SK-N-SH (cell line): ENCODE measurements around the gene OR2V1. TPM values are rescaled to one million over a fixed set of nuclear protein-coding genes. Genes with fewer than 3 reads are reported as not detected.
"Not testable (repeated sequence)": the region's sequence is repeated elsewhere in the genome, so short reads cannot be mapped to it uniquely, and the experiment has no call there.

Experiments used
- CTCF ChIA-PET: fragments of 300-600, 350-600 bp; formaldehyde crosslinking; extraction: SDS; loops from one replicate; lab custom pipeline; 2021; lab: Yijun Ruan, JAX
- POLR2A ChIA-PET: fragments of 350-600 bp; sonication (Branson Sonifier 250); formaldehyde crosslinking; extraction: SDS; loops from one replicate; lab custom pipeline; 2020; ENCODE audit warnings: antibody characterized with exemption, inconsistent platforms; lab: Yijun Ruan, JAX
- DNase-seq: peaks from one replicate; pipeline ENCODE4 v3.0.0; 2012
- H2AFZ ChIP-seq: fragments of 200-600 bp; sonication (generic); 2 replicates; pipeline ENCODE4 v1.8.1; 2016; ENCODE audit warnings: antibody characterized with exemption, mild to moderate bottlenecking, low read depth
- H3F3A ChIP-seq: fragments of 200-600 bp; sonication (generic); replicated peaks from 2 replicates; pipeline ENCODE3; 2016; ENCODE audit warnings: antibody characterized with exemption, mild to moderate bottlenecking; ENCODE audit not compliant: insufficient read depth
- H3K27ac ChIP-seq, 2 experiments: fragments of 200-500 bp in 1 of 2; fragments of 200-600 bp in 1 of 2; sonication (Bioruptor generic) in 1 of 2; sonication (generic), shearing (Covaris generic) in 1 of 2; 2 replicates each; pipeline versions ENCODE4 v1.5.1 to v1.6.1; 2014 to 2016; ENCODE audit warnings: low read depth in 2 of 2, inconsistent platforms in 1 of 2, low read length in 1 of 2, mild to moderate bottlenecking in 1 of 2, mixed read lengths in 1 of 2
- H3K27me3 ChIP-seq: fragments of 200-600 bp; sonication (generic), shearing (Covaris generic); 2 replicates; pipeline ENCODE4 v1.6.1; 2016; ENCODE audit warnings: mixed run types; ENCODE audit not compliant: insufficient read depth
- H3K36me3 ChIP-seq, 2 experiments: fragments of 200-500 bp in 1 of 2; fragments of 200-600 bp in 1 of 2; sonication (Bioruptor generic) in 1 of 2; sonication (generic) in 1 of 2; replicated peaks in 1 of 2; 2 replicates each; pipeline versions ENCODE3 to v1.5.1; 2014 to 2016; ENCODE audit warnings: low read length in 1 of 2, mild to moderate bottlenecking in 1 of 2; ENCODE audit not compliant: insufficient read depth in 2 of 2, control insufficient read depth in 1 of 2
- H3K4me1 ChIP-seq, 2 experiments: fragments of 200-500 bp in 1 of 2; fragments of 200-600 bp in 1 of 2; sonication (Bioruptor generic) in 1 of 2; sonication (generic), shearing (Covaris generic) in 1 of 2; 2 replicates each; pipeline versions ENCODE4 v1.5.1 to v1.6.1; 2014 to 2016; ENCODE audit warnings: low read depth in 1 of 2, low read length in 1 of 2, mixed run types in 1 of 2; ENCODE audit not compliant: insufficient read depth in 2 of 2, control insufficient read depth in 1 of 2
- H3K4me2 ChIP-seq: fragments of 200-600 bp; sonication (generic), shearing (Covaris generic); 2 replicates; pipeline ENCODE4 v1.6.1; 2017; ENCODE audit warnings: mixed run types
- H3K4me3 ChIP-seq, 2 experiments: fragments of 200-500 bp in 1 of 2; fragments of 200-600 bp in 1 of 2; sonication (Bioruptor generic) in 1 of 2; sonication (generic), shearing (Covaris generic) in 1 of 2; 2 replicates each; pipeline versions ENCODE4 v1.5.1 to v1.8.1; 2014 to 2016; ENCODE audit warnings: low read depth in 2 of 2, inconsistent platforms in 1 of 2, low read length in 1 of 2, mild to moderate bottlenecking in 1 of 2, mixed read lengths in 1 of 2, moderate library complexity in 1 of 2
- H3K79me2 ChIP-seq: fragments of 200-600 bp; sonication (generic); 2 replicates; pipeline ENCODE4 v1.8.1; 2017; ENCODE audit warnings: mild to moderate bottlenecking; ENCODE audit not compliant: insufficient read depth
- H3K9ac ChIP-seq: fragments of 200-600 bp; sonication (generic); 2 replicates; pipeline ENCODE4 v1.6.1; 2017; ENCODE audit warnings: mixed run types
- H3K9me2 ChIP-seq: fragments of 200-600 bp; sonication (generic); 2 replicates; pipeline ENCODE4 v1.6.1; 2017; ENCODE audit warnings: mixed run types
- H3K9me3 ChIP-seq: fragments of 200-600 bp; sonication (generic); 2 replicates; pipeline ENCODE4 v1.6.1; 2017; ENCODE audit warnings: mixed run types, mild to moderate bottlenecking, moderate library complexity
- H4K20me1 ChIP-seq: fragments of 200-600 bp; sonication (generic); 2 replicates; pipeline ENCODE4 v1.6.1; 2017; ENCODE audit warnings: mild to moderate bottlenecking, mixed run types; ENCODE audit not compliant: insufficient read depth
- CHD2 ChIP-seq: fragments of 150-350 bp; IDR thresholded peaks from 2 replicates; pipeline ENCODE4 v1.6.1; 2018; ENCODE audit warnings: low read length; ENCODE audit not compliant: partially characterized antibody
- ELF1 ChIP-seq: IDR thresholded peaks from 2 replicates; pipeline ENCODE4 v1.4.0; 2012
- EP300 ChIP-seq, 2 experiments: IDR thresholded peaks; 2 replicates each; pipeline versions ENCODE4 v1.4.0 to v1.6.1; 2012; ENCODE audit warnings: borderline replicate concordance in 1 of 2, low read depth in 1 of 2, low read length in 1 of 2
- EZH2phosphoT487 ChIP-seq: fragments of 200-600 bp; sonication (generic); IDR thresholded peaks from 2 replicates; pipeline ENCODE4 v1.6.1; 2017; ENCODE audit warnings: low read depth, mixed run types, mild to moderate bottlenecking, antibody characterized with exemption, moderate library complexity, borderline replicate concordance
- FOSL2 ChIP-seq: IDR thresholded peaks from 2 replicates; pipeline ENCODE4 v1.4.0; 2012; ENCODE audit warnings: low read depth, mild to moderate bottlenecking, moderate library complexity, borderline replicate concordance
- FOXJ3 ChIP-seq: sonication (generic); formaldehyde crosslinking; IDR thresholded peaks from 2 replicates; pipeline ENCODE4 v1.5.1; 2020; ENCODE audit warnings: mild to moderate bottlenecking, missing genetic modification reagents
- FOXM1 ChIP-seq: IDR thresholded peaks from 2 replicates; pipeline ENCODE4 v1.4.0; 2012; ENCODE audit warnings: low read depth, mild to moderate bottlenecking
- GATA2 ChIP-seq: sonication (generic); formaldehyde crosslinking; IDR thresholded peaks from 2 replicates; pipeline ENCODE4 v1.5.0; 2020; ENCODE audit warnings: mild to moderate bottlenecking, missing genetic modification reagents
- IRF3 ChIP-seq: fragments of 150-350 bp; IDR thresholded peaks from 2 replicates; pipeline ENCODE4 v1.6.1; 2016; ENCODE audit warnings: mild to moderate bottlenecking, low read depth, low read length
- JUND ChIP-seq: IDR thresholded peaks from 2 replicates; pipeline ENCODE4 v1.4.0; 2012
- NFIC ChIP-seq: IDR thresholded peaks from 2 replicates; pipeline ENCODE4 v1.4.0; 2012; ENCODE audit warnings: borderline replicate concordance
- NRF1 ChIP-seq: IDR thresholded peaks from 2 replicates; pipeline ENCODE4 v1.6.1; 2012; ENCODE audit warnings: low read depth, mild to moderate bottlenecking, low read length
- PBX3 ChIP-seq: IDR thresholded peaks from 2 replicates; pipeline ENCODE4; 2012
- RAD21 ChIP-seq: IDR thresholded peaks from 2 replicates; pipeline ENCODE4 v1.6.1; 2012; ENCODE audit warnings: mild to moderate bottlenecking, low read length
- RCOR1 ChIP-seq: fragments of 150-350 bp; IDR thresholded peaks from 2 replicates; pipeline ENCODE4 v1.6.1; 2017; ENCODE audit warnings: antibody characterized with exemption, low read length
- REST ChIP-seq: IDR thresholded peaks from 2 replicates; pipeline ENCODE4 v1.6.1; 2012; ENCODE audit warnings: mild to moderate bottlenecking, low read depth, low read length, moderate library complexity
- TAF1 ChIP-seq: IDR thresholded peaks from 2 replicates; pipeline ENCODE4 v1.6.1; 2012; ENCODE audit warnings: low read depth, mild to moderate bottlenecking, low read length, moderate library complexity, borderline replicate concordance
- TCF12 ChIP-seq: IDR thresholded peaks from 2 replicates; pipeline ENCODE4 v1.4.0; 2012
- YY1 ChIP-seq: IDR thresholded peaks from 2 replicates; pipeline ENCODE4 v1.4.0; 2012; ENCODE audit warnings: low read depth, mild to moderate bottlenecking
- ZBTB33 ChIP-seq: IDR thresholded peaks from 2 replicates; pipeline ENCODE4 v1.4.0; 2012; ENCODE audit warnings: low read depth, borderline replicate concordance
- WGBS: methylation state at CpG from one replicate; pipeline ENCODE4 v1.1.6; 2017; ENCODE audit warnings: low lambda C conversion rate; 5-methylcytosine and 5-hydroxymethylcytosine counted together
- polyA plus RNA-seq, 3 experiments: library from polyadenylated mRNA; depleted of rRNA; stranded (reverse); fragments of >200 nt; gene quantifications; 2 replicates each; pipeline ENCODE4 v1.2.3, GENCODE V29; 2012

Gene OR2V1
- polyA plus RNA-seq, 1 of the 3 experiments (the other 2 are of a cell fraction), result not detected

- ChIA-PET CTCF (no interaction called here), POLR2A (no interaction called here)
- Histone ChIP-seq H3K9ac (no peak overlapping the region), H3K79me2 (no peaks in the 10 kb centered on the region), H3K9me3 (no peaks in the 10 kb centered on the region), H3K27me3 (peaks cover 51% of the 10 kb centered on the region), H3K9me2 (no peaks in the 10 kb centered on the region), H2AFZ (no peak overlapping the region), H3K27ac (no peak overlapping the region), H3K4me2 (no peak overlapping the region), H3K36me3 (no peaks in the 10 kb centered on the region), H3K4me3 (no peak overlapping the region), H4K20me1 (no peaks in the 10 kb centered on the region), H3F3A (no peaks in the 10 kb centered on the region), H3K4me1 (no peaks in the 10 kb centered on the region)
- TF ChIP-seq YY1 (no peak), EZH2phosphoT487 (no peak), RAD21 (no peak), IRF3 (no peak), PBX3 (no peak), FOSL2 (no peak), FOXM1 (no peak), JUND (no peak), ZBTB33 (no peak), NRF1 (no peak), RCOR1 (no peak), CHD2 (no peak), EP300 (IDR thresholded peaks at IDR 0.05; ENCODE audit: borderline replicate concordance in 1 of 2, low read depth in 1 of 2, low read length in 1 of 2) (no peak), FOXJ3 (CRISPR knock-in tag) (no peak), GATA2 (CRISPR knock-in tag) (no peak), TCF12 (no peak), NFIC (no peak), REST (no peak), ELF1 (no peak), TAF1 (no peak)
- WGBS, result 24% methylated on average over 7 of the region's 7 CpGs
- no peak for DNase-seq
Observed at GRCh38 chr5:181105391-181106025, 25.5 kb downstream of the OR2V1 start.

- H3K79me2 ChIP-seq, POLR2A ChIA-PET, H3K9me2 ChIP-seq, H4K20me1 ChIP-seq, H3K4me3 ChIP-seq, DNase-seq, CTCF ChIA-PET, H3K36me3 ChIP-seq, H3K9me3 ChIP-seq, H3K9ac ChIP-seq, H3F3A ChIP-seq, H3K4me1 ChIP-seq, H3K27ac ChIP-seq, H2AFZ ChIP-seq, H3K4me2 ChIP-seq: not testable (repeated sequence)
- 24% methylated on average over 8 of the region's 20 CpGs for WGBS
- H3K27me3 ChIP-seq, result peaks cover 51% of the 10 kb centered on the region
Observed at GRCh38 chr5:181104606-181105390, 26.2 kb downstream of the OR2V1 start.
